IPS DF 6.9 (cell line): ENCODE measurements around the gene TDRD7.

Source experiments
- DNase-seq: peaks from one replicate; pipeline ENCODE4 v3.0.0-alpha.2; 2013; ENCODE audit warnings: low read depth, low spot score
- H3K27ac ChIP-seq: one replicate; pipeline ENCODE4 v1.5.1; 2013; ENCODE audit warnings: low read length, control low read depth
- H3K27me3 ChIP-seq: 2 replicates; pipeline ENCODE4 v1.6.1; 2013; ENCODE audit warnings: mild to moderate bottlenecking, low read length; ENCODE audit not compliant: control insufficient read depth, insufficient read depth
- H3K36me3 ChIP-seq: 2 replicates; pipeline ENCODE4 v1.6.1; 2013; ENCODE audit warnings: low read length; ENCODE audit not compliant: control insufficient read depth, insufficient read depth
- H3K4me1 ChIP-seq: 2 replicates; pipeline ENCODE4 v1.6.1; 2013; ENCODE audit warnings: low read length; ENCODE audit not compliant: control insufficient read depth, insufficient read depth
- H3K4me3 ChIP-seq: 2 replicates; pipeline ENCODE4 v1.5.1; 2013; ENCODE audit warnings: mild to moderate bottlenecking, low read length
- H3K9me3 ChIP-seq: 2 replicates; pipeline ENCODE4 v1.6.1; 2013; ENCODE audit warnings: low read length, inconsistent platforms; ENCODE audit not compliant: control insufficient read depth, insufficient read depth
- whole genome bisulfite sequencing: extraction: QIAGEN DNeasy Blood & Tissue Kit; methylation state at CpG from one replicate; pipeline ENCODE4 v1.1.7; 2013; ENCODE audit warnings: mixed read lengths, missing lambda C conversion rate; ENCODE audit not compliant: insufficient read length, insufficient coverage; 5-methylcytosine and 5-hydroxymethylcytosine counted together

Gene TDRD7

DNA sequence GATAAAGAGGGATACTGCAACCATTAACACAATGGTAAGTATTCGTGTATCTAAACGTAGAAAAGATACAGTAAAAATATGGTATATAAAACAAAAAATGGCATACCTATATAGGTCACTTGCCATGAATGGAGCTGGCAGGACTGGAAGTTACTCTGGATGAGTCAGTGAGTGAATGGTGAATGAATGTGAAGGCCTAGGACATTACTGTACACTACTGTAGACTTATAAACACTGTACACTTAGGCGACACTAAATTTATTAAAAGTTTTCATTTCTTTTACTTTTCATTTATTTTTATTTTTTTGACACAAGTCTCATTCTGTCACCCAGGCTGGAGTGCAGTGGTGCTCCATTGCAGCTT is 14.1 kb downstream of the TDRD7 start:
- no peak overlapping the region for H3K4me3 ChIP-seq
- H3K9me3 ChIP-seq: no peaks in the 10 kb centered on the region
- no peak overlapping the region for H3K27ac ChIP-seq
- H3K4me1 ChIP-seq: no peaks in the 10 kb centered on the region
- DNase-seq: no peak
- WGBS: no CpG with 5 or more reads among the region's 3 CpGs
- no peaks in the 10 kb centered on the region for H3K36me3 ChIP-seq
- no peaks in the 10 kb centered on the region for H3K27me3 ChIP-seq

DNA sequence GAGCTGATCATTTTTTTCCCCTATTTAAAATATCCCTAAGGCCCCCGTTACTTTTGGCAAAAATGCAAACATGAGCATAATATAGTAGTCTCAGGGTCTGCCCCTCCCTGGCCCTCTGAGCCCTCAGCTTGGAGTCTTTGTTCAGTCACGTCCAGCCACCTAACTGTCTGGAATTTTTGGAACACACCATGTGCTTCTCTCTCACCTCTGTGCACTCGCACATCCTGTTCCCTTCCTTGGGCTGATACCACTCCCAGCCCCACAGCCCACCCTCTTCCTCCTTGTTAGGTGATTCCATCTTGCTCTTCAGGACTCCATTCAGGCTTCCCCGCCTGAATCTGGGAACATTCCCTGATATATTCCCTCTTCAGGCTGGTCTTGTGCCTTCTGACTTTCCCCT is 16.0 kb downstream of the TDRD7 start:
- DNase-seq: no peak

DNA sequence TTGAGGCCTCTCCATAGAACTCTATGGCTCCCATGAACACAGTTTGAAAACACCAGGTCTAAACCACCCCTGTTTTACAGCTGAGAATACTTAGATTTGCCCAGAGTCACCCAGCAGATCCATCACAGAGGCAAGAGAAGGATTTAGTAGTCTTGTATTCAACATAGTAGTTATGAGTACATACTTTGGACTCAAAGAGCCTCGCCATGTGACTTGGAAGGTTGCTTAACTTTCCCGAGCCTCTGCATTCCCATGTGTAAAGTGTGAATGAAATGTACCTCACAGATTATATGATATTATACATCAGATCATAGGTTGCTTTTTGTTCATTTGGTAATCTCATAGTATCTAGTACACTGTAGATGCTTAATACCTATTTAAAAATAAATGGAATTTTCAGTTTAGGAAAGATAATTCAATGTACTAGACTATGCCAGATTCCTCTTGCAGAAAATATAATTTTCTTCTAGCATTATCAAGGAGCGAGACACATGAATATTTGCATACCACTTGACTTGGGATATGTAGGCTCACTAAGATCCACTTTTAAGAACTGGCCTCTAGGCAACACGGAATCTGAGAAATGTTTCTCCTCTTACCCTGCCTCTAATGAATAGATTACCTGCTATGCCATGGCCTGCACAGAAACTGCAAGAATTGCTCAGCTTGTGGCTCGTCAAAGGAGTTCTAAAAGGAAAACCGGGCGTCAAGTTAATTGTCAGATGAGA is 18.6 kb downstream of the TDRD7 start:
- no peak overlapping the region for H3K4me3 ChIP-seq
- H3K4me1 ChIP-seq: no peaks in the 10 kb centered on the region
- no peaks in the 10 kb centered on the region for H3K36me3 ChIP-seq
- H3K27me3 ChIP-seq: no peaks in the 10 kb centered on the region
- H3K27ac ChIP-seq: no peak overlapping the region
- no CpG with 5 or more reads among the region's 7 CpGs for WGBS
- H3K9me3 ChIP-seq: no peaks in the 10 kb centered on the region
- DNase-seq: no peak

More for the DNA sequence above, 16.0 kb downstream of the TDRD7 start:
- WGBS: no CpG with 5 or more reads among the region's 4 CpGs
- H3K4me3 ChIP-seq: no peak overlapping the region
- H3K27me3 ChIP-seq: no peaks in the 10 kb centered on the region
- H3K4me1 ChIP-seq: no peaks in the 10 kb centered on the region
- no peaks in the 10 kb centered on the region for H3K9me3 ChIP-seq
- H3K27ac ChIP-seq: no peak overlapping the region
- no peaks in the 10 kb centered on the region for H3K36me3 ChIP-seq

DNA sequence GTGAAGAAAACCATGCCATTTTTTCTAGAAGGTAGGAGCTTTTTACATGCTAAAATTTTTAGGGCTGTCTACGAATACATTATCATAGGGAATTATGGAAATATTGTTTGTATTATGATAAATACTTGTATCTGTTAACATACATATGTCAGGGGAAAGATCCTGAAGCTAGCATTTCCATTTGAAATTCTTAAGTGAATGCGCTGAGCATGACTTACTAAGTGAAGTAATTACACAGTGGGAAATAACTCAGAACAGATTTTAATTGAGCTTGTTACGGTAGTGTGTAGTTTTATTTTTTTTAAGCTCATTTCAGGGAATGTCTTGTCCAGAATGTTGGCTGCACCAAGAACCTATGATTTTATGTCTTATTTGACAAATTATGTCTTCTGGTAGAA is 19.1 kb downstream of the TDRD7 start:
- WGBS: no CpG with 5 or more reads among the region's 3 CpGs

DNA sequence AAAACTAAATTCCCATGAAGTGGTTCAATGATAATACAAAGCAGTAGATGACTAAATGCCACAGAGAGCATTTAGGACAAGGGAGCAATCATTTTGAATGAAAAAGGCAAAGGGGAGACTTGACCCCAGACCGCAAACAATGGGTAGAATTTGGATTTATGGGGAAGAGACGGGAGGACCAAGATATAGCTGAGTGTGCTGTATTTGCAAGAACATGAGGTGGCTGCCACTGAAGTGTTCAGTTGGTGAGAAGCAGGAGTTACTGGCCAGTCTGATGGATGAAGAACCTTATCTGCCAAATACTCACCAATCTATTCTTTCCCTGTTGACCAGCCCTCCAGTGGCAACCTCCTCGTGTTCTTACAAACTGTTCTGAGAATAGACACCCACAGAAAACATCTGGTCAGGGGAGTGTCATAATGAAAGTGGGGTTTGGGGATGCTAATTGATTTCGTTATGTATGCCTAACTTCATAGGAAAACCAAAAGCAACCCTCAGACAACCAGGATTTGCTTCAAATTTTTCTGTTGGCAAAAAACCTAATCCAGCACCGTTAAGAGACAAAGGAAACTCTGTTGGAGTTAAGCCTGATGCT is 19.8 kb downstream of the TDRD7 start:
- Histone ChIP-seq H3K27me3 (no peaks in the 10 kb centered on the region), H3K27ac (no peak overlapping the region), H3K36me3 (no peaks in the 10 kb centered on the region), H3K9me3 (no peaks in the 10 kb centered on the region), H3K4me3 (no peak overlapping the region), H3K4me1 (no peaks in the 10 kb centered on the region)
- DNase-seq: no peak
- no CpG with 5 or more reads among the region's 5 CpGs for WGBS

More for the DNA sequence above, 19.1 kb downstream of the TDRD7 start:
- Histone ChIP-seq H3K27ac (no peak overlapping the region), H3K27me3 (no peaks in the 10 kb centered on the region), H3K36me3 (no peaks in the 10 kb centered on the region), H3K4me1 (no peaks in the 10 kb centered on the region), H3K9me3 (no peaks in the 10 kb centered on the region), H3K4me3 (no peak overlapping the region)
- DNase-seq: no peak

DNA sequence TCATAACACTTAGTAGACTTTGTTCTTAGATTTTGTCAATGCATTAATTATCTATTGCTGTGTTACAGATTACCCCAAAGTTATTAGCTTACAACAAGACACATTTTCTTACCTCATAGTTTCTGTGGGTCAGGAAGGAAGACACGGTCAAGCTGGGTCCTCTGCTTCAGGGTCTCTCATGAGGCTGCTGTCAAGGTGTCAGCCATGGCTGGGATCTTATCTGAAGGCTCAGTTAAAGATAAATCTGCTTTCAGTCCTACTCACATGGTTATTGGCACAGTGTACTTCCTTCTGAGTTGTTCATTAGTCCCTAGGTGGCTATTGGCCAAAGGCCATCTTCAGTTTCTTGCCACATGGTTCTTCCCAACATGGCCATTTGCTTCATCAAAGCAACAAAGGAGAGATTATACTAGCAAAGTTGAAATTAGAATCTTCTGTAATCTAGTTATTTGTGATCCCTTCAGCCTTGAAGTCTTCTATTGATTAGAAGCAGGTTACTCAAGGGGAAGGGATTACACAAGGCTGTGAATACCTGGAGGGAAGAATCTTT is 25.2 kb downstream of the TDRD7 start:
- no peak overlapping the region for H3K27ac ChIP-seq
- no peaks in the 10 kb centered on the region for H3K4me1 ChIP-seq
- H3K27me3 ChIP-seq: no peaks in the 10 kb centered on the region
- H3K4me3 ChIP-seq: no peak overlapping the region
- no CpG with 5 or more reads among the region's 1 CpG for WGBS
- no peaks in the 10 kb centered on the region for H3K36me3 ChIP-seq
- no peak for DNase-seq
- no peaks in the 10 kb centered on the region for H3K9me3 ChIP-seq

DNA sequence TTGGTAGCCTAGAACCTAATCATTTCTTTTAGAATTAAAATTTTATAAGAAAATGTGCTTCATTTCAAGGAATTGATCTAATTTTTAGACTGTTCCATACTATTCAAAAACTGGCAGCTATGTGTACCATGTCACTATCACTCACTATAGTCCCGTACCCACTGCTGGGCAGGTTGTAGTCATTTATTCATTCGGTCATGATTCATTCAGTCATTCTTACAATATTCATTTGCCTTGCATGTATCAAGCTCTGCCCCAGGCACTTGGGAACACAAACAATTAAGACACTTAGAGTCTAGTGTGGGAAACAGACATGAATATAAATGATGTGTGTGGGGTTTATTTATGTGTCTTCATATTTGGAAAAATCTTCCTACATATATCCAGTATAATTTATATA is 26.4 kb downstream of the TDRD7 start:
- no peaks in the 10 kb centered on the region for H3K27me3 ChIP-seq
- no peak overlapping the region for H3K27ac ChIP-seq
- no peak overlapping the region for H3K4me3 ChIP-seq
- no peaks in the 10 kb centered on the region for H3K36me3 ChIP-seq
- no peak for DNase-seq
- H3K9me3 ChIP-seq: no peaks in the 10 kb centered on the region
- no peaks in the 10 kb centered on the region for H3K4me1 ChIP-seq
- no CpG with 5 or more reads among the region's 2 CpGs for WGBS

DNA sequence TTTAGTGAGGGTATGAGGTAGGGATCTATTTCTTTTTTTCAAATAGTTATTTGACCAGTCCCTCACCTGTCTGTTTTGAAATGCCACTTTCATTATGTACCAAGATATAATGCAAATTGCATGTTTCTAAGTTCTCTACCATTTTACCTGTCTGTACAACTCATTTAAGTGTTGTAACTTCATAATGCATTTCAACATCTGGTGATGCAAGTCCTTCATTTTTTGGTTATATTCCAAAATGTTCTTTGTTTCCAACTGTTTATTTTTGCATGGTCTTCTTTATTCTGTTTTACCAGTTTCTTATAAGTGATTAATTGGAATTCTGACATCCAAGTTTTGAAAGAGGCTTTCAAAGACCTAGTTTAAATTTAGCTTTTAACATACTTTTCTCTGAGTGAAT is 26.8 kb downstream of the TDRD7 start:
- H3K4me1 ChIP-seq: no peaks in the 10 kb centered on the region
- no peaks in the 10 kb centered on the region for H3K27me3 ChIP-seq
- no peaks in the 10 kb centered on the region for H3K36me3 ChIP-seq
- no peak for DNase-seq
- H3K27ac ChIP-seq: no peak overlapping the region
- no peak overlapping the region for H3K4me3 ChIP-seq
- no peaks in the 10 kb centered on the region for H3K9me3 ChIP-seq

DNA sequence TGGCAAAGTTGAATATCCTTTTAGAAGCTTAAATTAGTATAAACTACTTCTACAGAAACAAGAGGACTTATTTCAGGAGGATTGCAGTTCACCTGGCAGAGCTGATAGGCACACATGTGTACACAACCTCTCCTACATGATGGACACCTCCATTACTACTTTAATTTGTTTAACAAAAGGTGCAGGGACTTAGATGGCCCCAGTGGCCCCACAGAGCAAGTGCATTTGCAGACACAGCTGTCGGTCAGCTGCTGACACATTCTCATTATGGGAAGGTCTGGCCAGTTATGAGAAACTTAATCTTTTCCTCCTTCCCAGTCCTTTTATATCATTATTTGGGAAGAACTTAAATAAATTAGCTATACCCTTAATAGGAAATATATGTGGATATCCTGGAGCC is 28.3 kb downstream of the TDRD7 start:
- Histone ChIP-seq H3K4me3 (no peak overlapping the region), H3K27me3 (no peaks in the 10 kb centered on the region), H3K27ac (no peak overlapping the region), H3K36me3 (no peaks in the 10 kb centered on the region), H3K4me1 (no peaks in the 10 kb centered on the region), H3K9me3 (no peaks in the 10 kb centered on the region)
- no peak for DNase-seq
- WGBS: no CpG with 5 or more reads among the region's 1 CpG

DNA sequence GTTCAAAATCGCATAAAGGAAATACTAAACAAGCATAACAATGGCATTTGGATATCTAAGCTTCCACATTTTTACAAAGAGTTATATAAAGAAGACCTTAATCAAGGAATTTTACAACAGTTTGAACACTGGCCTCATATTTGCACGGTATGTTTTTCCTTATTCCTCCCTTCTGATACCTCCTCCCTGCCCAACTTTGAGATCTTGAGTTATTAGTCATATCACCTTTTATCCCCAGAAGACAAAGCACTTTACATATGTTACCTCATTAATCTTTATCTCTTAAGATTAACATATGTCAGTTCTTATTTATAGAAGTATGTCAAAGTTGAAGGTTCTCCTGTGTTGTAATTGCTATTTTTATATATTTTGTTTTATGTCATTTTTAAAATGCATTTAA is 29.8 kb downstream of the TDRD7 start:
- Histone ChIP-seq H3K27me3 (no peaks in the 10 kb centered on the region), H3K4me1 (no peaks in the 10 kb centered on the region; the same call in 1 of the 2 replicates), H3K9me3 (no peaks in the 10 kb centered on the region), H3K36me3 (no peaks in the 10 kb centered on the region), H3K4me3 (no peak overlapping the region), H3K27ac (no peak overlapping the region)
- WGBS: no CpG with 5 or more reads among the region's 2 CpGs
- no peak for DNase-seq
